AG08395 (cell line): ENCODE results near the gene AFP.
"Not testable (repeated sequence)": the region's sequence is repeated elsewhere in the genome, so short reads cannot be mapped to it uniquely, and the experiment has no call there.

Source experiments
- DNase-seq: peaks from one replicate; pipeline ENCODE4 v3.0.0; 2012; ENCODE audit warnings: mixed read lengths, low spot score

AFP gene

DNA sequence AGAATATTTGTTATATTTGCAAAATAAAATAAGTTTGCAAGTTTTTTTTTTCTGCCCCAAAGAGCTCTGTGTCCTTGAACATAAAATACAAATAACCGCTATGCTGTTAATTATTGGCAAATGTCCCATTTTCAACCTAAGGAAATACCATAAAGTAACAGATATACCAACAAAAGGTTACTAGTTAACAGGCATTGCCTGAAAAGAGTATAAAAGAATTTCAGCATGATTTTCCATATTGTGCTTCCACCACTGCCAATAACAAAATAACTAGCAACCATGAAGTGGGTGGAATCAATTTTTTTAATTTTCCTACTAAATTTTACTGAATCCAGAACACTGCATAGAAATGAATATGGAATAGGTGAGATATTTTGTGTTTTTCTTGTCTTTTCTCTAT is at the start of gene AFP:
Gene AFP, plus strand, starts transcription at position 238 of the 400 bp plus-strand sequence. Its CDS starts 42 bp downstream, at position 280.
- DNase-seq, result no peak

DNA sequence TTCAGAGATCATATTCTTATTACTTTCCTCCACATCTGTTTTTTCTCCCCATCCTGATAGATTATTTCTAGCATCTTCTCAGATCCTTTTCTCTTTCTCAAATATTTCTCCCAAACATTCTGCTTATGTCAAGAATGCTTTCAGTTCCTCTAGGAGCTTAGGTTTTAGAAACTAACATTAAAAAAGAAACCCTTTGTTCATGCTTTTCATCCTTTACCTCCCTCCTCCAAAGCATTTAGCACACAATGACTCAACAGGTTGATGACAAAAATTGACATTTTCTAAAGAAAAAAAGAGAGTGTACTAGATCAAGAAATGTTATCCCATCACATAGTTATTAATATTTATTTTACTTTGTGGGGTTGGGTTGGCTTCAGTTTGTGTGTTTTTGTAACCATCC is 48.5 kb upstream of the AFP start:
- DNase-seq, result no peak

DNA sequence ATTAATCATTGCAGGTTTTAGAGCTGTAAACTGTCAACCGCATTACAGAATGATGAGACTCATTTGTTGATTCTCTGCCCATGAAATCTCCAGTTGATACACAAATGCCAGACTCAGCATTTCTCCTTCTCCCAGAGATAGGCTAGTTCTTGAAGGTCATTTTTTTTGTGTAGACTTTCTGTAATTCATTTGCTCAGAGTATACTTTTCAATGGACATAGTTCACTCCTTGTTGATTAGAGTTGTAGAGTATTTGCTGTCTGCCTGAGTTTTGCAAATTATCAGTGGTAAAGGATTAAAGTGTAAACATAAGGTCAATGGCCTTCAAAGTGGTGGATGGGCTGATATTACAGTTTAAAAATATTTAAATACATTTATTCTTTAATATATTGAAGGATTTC is 47.1 kb upstream of the AFP start:
- DNase-seq, result no peak

DNA sequence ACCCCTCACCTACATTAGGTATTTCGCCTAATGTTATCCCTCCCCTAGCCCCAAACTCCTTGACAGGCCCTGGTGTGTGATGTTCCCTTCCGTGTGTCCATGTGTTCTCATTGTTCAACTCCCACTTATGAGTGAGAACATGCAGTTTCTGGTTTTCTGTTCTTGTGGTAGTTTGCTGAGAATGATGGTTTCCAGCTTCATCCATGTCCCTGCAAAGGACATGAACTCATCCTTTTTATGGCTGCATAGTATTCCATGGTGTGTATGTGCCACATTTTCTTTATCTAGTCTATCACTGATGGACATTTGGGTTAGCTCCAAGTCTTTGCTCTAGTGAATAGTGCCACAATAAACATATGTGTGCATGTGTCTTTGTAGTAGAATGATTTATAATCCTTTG is 46.4 kb upstream of the AFP start:
- DNase-seq, result not testable (repeated sequence)

DNA sequence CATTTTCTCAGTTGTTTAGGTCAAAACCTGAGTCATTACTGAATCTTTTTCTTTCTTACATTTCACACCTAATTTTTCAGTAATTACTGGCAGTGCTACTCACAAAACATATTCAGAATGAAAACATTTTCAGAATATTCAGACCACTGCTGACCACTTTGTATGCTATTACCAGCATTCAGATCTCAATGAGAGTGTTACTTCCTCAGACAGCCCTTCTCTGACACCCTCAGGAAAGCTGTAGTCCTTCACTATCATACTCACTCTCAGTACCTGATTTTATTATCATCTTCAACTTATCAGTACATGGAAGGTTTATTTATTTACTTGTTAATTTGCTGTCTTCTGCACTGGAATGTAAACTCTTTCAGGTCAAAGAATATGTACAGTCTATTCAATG is 44.2 kb upstream of the AFP start:
- DNase-seq, result no peak

DNA sequence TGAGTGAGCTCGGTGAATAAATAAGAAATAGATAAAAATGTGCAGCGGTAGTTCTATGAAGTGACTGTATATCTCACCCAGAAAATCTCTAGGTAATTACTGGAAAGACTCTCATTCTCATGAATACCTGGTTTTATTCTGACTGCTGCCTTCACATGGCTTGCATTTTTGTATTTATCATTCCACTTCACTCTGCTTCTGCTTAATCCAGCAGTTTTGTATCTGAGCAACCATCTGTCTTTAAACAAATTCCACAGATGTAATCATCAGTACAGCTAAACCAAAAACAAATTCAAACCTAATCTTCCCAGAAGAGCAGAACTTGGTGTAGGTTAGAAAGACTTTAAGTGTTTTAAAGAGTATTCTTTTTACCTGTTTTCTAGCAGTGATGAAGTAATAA is 43.1 kb upstream of the AFP start:
- DNase-seq, result no peak

DNA sequence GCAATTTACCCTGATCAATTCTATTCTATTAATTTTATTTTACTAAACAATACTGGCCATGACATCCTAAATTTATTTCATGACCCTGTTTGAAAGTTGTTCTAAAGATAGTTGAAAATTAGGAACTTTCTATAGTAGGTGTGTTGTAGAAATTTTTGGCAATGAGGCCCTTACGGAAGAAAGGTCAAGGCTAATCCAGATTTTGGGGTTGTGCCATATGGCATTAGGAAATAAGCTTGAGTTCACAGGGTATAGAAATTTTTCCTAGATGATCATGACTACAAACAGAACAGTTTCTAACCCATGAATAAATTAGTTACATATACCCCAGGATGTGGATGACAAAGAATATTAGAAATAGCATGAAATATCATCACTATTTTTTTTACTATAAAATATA is 39.7 kb upstream of the AFP start:
- DNase-seq, result no peak

DNA sequence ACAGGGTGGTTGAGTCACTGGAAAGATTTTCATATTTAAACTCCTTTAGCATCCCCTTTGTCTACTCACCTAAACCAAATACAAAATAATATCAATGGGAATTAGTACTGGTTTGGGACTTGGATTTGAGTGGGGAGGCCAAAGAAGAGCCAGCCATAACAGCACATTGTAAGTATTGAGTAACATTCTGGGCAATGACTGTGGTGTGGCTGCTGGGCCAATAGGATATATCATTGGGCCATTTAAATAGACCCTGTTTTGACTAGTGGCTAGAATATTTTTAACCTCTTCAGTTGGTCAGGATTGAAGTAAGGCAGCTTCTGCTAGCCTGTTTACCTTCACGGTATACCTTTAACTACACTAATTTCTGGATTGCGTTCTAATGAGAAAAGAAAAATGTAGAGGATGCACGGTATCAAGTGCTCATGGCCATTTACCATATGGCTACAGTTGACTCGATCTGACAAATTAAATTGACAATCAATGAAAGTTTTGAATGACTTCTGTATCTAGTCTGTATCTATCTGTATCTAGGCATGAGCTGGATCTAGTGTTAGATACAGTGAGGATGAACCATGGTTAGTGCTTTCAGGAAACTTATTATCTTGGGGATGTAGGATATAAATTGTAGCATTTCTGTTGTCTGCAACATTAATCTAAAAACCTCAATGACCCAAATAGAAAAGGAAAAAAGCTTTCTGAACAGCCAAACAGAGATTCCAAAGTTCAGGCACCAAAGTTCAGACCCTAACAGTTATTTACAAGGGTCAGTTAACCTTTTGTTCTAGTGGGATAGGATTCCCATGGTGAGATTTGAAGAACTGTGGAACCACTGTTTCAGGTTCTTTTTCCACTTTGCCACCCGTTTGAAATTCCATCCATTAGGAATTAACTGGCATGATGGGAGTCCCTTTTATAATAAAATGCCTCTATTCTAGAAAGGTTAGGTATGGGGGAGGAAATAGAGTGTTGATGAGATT is 38.7 kb upstream of the AFP start:
- no peak for DNase-seq

DNA sequence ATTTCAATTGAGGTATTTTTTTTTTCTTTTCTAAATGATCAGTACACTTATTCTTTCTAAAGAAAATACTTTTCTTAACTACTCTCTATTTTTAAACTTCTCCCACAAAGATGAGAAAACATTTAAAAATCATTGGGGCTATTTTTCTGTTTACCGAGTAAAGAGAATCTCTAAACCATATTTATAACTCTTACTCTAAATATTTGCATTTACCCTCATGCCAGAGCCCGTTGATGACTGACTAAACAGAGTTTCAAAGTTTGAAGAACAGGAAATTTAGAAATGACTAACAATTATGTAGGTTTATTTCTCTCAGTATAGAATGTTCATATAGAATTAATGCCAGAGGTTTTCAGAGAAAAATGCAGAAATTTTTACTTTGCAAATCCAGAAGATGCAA is 34.6 kb upstream of the AFP start:
- DNase-seq, result no peak

DNA sequence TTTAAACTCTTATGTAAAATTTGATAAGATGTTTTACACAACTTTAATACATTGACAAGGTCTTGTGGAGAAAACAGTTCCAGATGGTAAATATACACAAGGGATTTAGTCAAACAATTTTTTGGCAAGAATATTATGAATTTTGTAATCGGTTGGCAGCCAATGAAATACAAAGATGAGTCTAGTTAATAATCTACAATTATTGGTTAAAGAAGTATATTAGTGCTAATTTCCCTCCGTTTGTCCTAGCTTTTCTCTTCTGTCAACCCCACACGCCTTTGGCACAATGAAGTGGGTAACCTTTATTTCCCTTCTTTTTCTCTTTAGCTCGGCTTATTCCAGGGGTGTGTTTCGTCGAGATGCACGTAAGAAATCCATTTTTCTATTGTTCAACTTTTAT is 32.0 kb upstream of the AFP start, which contains the start of gene ALB:
Gene ALB, plus strand, starts transcription at position 246 of the 400 bp plus-strand sequence. Its CDS starts 41 bp downstream, at position 287.
- DNase-seq, result no peak

DNA sequence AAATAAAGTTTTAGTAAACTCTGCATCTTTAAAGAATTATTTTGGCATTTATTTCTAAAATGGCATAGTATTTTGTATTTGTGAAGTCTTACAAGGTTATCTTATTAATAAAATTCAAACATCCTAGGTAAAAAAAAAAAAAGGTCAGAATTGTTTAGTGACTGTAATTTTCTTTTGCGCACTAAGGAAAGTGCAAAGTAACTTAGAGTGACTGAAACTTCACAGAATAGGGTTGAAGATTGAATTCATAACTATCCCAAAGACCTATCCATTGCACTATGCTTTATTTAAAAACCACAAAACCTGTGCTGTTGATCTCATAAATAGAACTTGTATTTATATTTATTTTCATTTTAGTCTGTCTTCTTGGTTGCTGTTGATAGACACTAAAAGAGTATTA is 31.6 kb upstream of the AFP start:
- no peak for DNase-seq

DNA sequence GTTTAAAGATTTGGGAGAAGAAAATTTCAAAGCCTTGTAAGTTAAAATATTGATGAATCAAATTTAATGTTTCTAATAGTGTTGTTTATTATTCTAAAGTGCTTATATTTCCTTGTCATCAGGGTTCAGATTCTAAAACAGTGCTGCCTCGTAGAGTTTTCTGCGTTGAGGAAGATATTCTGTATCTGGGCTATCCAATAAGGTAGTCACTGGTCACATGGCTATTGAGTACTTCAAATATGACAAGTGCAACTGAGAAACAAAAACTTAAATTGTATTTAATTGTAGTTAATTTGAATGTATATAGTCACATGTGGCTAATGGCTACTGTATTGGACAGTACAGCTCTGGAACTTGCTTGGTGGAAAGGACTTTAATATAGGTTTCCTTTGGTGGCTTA is 30.9 kb upstream of the AFP start:
- DNase-seq, result no peak

DNA sequence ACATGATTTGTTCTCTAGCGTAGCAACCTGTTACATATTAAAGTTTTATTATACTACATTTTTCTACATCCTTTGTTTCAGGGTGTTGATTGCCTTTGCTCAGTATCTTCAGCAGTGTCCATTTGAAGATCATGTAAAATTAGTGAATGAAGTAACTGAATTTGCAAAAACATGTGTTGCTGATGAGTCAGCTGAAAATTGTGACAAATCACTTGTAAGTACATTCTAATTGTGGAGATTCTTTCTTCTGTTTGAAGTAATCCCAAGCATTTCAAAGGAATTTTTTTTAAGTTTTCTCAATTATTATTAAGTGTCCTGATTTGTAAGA is 29.5 kb upstream of the AFP start:
- no peak for DNase-seq

DNA sequence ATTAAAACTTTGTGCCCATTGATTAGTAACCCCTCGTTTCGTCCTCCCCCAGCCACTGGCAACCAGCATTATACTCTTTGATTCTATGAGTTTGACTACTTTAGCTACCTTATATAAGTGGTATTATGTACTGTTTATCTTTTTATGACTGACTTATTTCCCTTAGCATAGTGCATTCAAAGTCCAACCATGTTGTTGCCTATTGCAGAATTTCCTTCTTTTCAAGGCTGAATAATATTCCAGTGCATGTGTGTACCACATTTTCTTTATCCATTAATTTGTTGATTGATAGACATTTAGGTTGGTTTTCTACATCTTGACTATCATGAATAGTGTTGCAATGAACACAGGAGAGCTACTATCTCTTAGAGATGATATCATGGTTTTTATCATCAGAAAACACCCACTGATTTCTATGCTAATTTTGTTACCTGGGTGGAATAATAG is 28.8 kb upstream of the AFP start:
- no peak for DNase-seq

DNA sequence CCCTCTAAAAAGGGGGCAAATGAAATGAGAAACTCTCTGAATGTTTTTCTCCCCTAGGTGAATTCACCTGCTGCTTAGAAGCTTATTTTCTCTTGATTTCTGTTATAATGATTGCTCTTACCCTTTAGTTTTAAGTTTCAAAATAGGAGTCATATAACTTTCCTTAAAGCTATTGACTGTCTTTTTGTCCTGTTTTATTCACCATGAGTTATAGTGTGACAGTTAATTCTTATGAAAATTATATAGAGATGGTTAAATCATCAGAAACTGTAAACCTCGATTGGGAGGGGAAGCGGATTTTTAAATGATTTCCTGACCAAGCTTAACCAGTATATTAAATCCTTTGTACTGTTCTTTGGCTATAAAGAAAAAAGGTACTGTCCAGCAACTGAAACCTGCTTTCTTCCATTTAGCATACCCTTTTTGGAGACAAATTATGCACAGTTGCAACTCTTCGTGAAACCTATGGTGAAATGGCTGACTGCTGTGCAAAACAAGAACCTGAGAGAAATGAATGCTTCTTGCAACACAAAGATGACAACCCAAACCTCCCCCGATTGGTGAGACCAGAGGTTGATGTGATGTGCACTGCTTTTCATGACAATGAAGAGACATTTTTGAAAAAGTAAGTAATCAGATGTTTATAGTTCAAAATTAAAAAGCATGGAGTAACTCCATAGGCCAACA is 27.7 kb upstream of the AFP start:
- DNase-seq, result no peak

DNA sequence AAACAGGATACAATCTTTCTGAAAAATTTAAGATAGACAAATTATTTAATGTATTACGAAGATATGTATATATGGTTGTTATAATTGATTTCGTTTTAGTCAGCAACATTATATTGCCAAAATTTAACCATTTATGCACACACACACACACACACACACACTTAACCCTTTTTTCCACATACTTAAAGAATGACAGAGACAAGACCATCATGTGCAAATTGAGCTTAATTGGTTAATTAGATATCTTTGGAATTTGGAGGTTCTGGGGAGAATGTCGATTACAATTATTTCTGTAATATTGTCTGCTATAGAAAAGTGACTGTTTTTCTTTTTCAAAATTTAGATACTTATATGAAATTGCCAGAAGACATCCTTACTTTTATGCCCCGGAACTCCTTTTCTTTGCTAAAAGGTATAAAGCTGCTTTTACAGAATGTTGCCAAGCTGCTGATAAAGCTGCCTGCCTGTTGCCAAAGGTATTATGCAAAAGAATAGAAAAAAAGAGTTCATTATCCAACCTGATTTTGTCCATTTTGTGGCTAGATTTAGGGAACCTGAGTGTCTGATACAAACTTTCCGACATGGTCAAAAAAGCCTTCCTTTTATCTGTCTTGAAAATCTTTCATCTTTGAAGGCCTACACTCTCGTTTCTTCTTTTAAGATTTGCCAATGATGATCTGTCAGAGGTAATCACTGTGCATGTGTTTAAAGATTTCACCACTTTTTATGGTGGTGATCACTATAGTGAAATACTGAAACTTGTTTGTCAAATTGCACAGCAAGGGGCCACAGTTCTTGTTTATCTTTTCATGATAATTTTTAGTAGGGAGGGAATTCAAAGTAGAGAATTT is 26.8 kb upstream of the AFP start:
- DNase-seq, result no peak

DNA sequence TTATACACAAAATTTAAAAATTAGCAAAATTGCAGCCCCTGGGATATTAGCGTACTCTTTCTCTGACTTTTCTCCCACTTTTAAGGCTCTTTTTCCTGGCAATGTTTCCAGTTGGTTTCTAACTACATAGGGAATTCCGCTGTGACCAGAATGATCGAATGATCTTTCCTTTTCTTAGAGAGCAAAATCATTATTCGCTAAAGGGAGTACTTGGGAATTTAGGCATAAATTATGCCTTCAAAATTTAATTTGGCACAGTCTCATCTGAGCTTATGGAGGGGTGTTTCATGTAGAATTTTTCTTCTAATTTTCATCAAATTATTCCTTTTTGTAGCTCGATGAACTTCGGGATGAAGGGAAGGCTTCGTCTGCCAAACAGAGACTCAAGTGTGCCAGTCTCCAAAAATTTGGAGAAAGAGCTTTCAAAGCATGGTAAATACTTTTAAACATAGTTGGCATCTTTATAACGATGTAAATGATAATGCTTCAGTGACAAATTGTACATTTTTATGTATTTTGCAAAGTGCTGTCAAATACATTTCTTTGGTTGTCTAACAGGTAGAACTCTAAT is 26.0 kb upstream of the AFP start:
- DNase-seq, result no peak

DNA sequence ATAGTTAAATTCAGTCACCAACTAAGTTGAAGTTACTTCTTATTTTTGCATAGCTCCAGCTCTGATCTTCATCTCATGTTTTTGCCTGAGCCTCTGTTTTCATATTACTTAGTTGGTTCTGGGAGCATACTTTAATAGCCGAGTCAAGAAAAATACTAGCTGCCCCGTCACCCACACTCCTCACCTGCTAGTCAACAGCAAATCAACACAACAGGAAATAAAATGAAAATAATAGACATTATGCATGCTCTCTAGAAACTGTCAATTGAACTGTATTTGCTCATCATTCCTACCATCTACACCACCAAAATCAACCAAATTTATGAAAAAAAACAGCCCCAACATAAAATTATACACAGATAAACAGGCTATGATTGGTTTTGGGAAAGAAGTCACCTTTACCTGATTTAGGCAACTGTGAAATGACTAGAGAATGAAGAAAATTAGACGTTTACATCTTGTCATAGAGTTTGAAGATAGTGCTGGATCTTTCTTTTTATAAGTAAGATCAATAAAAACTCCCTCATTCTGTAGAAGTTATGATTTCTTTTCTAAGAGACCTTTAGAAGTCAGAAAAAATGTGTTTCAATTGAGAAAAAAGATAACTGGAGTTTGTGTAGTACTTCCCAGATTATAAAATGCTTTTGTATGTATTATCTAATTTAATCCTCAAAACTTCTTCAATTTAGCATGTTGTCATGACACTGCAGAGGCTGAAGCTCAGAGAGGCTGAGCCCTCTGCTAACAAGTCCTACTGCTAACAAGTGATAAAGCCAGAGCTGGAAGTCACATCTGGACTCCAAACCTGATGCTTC is 24.9 kb upstream of the AFP start:
- no peak for DNase-seq

DNA sequence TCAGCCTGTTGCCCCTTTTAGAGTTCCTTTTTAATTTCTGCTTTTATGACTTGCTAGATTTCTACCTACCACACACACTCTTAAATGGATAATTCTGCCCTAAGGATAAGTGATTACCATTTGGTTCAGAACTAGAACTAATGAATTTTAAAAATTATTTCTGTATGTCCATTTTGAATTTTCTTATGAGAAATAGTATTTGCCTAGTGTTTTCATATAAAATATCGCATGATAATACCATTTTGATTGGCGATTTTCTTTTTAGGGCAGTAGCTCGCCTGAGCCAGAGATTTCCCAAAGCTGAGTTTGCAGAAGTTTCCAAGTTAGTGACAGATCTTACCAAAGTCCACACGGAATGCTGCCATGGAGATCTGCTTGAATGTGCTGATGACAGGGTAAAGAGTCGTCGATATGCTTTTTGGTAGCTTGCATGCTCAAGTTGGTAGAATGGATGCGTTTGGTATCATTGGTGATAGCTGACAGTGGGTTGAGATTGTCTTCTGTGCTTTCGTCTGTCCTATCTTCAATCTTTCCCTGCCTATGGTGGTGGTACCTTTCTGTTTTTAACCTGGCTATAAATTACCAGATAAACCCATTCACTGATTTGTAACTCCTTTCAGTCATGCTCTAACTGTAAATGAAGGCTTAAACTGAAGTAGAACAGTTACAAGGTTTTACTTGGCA is 24.1 kb upstream of the AFP start:
- no peak for DNase-seq

DNA sequence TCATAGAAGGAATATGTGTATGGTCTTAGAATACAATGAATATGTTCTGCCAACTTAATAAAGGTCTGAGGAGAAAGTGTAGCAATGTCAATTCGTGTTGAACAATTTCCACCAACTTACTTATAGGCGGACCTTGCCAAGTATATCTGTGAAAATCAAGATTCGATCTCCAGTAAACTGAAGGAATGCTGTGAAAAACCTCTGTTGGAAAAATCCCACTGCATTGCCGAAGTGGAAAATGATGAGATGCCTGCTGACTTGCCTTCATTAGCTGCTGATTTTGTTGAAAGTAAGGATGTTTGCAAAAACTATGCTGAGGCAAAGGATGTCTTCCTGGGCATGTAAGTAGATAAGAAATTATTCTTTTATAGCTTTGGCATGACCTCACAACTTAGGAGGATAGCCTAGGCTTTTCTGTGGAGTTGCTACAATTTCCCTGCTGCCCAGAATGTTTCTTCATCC is 22.7 kb upstream of the AFP start:
- DNase-seq, result no peak

DNA sequence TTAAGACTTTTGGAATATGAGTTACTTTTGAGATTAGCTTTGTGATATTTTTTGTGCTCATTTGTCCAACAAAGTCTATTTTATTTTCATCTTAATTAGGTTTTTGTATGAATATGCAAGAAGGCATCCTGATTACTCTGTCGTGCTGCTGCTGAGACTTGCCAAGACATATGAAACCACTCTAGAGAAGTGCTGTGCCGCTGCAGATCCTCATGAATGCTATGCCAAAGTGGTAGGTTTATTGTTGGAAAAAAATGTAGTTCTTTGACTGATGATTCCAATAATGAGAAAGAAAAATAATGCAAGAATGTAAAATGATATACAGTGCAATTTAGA is 21.1 kb upstream of the AFP start:
- no peak for DNase-seq
